AG20443 (cell line): ENCODE results near the gene LAPTM5.

Experiments
- DNase-seq: peaks from one replicate; pipeline ENCODE4 v3.0.0; 2012; ENCODE audit warnings: low spot score, mixed read lengths

The LAPTM5 gene

DNA sequence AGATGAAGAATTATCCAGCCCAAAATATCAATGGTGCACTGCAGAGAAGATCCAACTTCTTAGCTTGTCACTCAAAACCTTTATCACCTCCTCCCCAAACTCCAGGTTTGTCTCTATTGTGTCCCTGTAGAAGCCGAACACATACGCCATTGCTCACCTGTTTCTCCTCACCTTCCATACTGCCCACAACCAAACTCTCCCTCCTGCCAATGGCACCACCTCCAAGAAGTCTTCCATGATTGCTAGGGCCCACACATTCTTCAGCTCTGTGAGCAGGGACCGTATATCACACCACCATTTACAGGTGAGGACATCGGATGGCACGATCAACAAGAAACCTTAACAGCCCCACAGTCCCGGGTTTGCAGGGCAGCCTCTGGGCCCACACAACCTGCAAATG is 2.2 kb downstream of the LAPTM5 start:
- no peak for DNase-seq

DNA sequence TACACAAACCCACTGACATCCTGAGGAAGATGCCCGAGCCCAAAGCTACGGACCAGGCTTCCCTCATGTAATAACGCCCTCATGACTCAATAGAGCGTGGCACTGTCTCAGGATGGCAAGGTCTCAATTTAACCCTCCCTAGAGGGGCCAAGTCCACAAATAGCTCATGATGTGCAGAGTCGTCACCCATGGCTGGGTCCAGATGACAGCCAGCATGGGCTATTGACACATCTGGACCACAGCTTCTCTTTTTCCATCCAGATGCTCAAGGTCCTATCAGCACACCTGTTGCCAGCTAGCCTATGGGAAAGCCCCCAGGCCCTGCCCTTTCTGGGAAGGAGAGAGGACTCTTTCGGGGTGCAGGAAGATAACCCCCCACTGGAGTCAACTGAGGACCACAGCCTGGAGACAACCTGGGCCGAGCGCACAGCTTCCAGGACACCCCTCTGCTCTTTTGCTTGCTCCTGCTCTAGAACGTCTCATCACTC is 2.8 kb downstream of the LAPTM5 start:
- DNase-seq, result no peak

DNA sequence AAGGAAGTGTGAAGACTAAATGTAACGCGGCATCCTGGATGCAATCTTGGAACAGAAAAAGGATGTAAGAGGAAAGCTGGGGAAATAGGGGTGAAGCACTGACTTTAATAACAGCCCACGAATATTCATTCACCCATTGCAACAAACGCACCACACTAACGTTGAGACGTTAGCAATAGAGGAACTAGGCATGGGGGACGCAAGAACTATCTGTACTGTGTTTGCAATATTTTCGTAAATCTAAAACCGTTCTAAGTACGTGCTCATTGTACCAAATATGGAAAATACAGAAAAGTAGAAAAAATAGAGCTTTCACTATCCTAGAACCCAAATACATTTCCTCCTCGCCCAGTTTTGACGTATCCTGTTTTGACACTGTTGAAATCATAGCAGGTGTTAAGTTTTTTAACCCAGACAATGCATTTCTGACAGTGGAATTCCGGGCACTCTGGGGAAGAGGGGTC is 3.9 kb downstream of the LAPTM5 start:
- no peak for DNase-seq

DNA sequence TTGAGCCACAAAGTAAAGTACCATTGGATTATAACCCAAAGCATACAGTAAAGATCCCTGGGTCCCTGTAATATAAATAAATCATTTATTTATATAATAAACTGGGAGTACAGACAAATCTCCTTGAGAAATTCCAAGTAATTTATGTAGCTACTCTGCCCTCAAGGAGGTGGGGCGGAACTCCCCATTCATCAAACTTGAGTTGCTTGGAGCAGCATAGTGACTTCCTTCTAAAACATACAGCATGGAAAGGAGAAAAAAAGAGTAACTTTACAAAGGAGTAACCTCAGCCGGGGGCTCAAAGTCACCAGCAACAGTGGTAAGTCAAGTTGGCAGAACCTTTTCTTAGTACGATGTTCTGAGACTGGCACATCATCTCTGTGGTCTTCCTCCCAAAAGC is 4.5 kb downstream of the LAPTM5 start:
- DNase-seq, result no peak

GRCh38 chr1:30752651-30752908 is 5.0 kb downstream of the LAPTM5 start:
- no peak for DNase-seq

DNA sequence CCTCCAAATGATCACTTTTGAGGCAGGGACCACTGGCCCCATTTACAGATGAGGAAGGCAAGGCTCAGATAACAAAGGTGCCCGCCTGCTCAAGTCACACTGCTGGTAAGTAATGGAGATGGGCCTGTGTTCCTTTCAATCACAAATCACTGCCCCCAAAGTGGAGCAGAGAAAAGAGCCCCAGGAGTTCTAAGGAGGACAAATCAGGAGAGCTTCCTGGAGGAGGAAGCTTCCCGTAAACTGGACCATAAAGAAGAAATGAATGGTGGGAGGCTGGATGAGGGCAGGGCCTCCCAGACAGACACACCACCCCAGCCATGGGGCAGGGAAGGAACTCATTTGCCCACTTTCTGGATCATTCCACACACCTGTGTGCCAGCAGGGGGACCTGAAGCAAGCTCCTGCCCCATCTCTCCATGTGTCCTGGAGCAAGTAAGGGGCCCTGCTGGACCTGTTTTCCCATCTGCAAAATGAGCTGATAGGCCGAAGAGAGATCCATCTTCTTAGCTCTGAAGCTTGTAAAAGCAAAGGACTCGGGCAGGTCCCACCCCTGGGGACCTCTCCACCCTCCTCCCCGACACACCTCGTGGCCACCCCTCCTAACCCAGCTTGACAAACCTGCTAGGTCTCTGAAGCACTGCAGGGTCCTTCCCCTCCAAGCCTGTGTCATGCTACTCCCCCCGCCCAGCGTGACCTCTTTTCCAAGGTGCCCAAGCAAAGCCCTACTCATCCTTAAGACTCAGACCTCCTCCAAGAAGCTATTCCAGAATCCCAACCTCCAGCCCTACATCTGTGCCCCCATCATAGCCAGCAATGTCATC is 5.5 kb downstream of the LAPTM5 start:
- DNase-seq, result no peak

GRCh38 chr1:30750731-30751291 is 6.8 kb downstream of the LAPTM5 start:
- no peak for DNase-seq

- no peak for DNase-seq
Measured at GRCh38 chr1:30749691-30750583, 7.6 kb downstream of the LAPTM5 start.

GRCh38 chr1:30748699-30749401 is 8.7 kb downstream of the LAPTM5 start:
- DNase-seq, result no peak

DNA sequence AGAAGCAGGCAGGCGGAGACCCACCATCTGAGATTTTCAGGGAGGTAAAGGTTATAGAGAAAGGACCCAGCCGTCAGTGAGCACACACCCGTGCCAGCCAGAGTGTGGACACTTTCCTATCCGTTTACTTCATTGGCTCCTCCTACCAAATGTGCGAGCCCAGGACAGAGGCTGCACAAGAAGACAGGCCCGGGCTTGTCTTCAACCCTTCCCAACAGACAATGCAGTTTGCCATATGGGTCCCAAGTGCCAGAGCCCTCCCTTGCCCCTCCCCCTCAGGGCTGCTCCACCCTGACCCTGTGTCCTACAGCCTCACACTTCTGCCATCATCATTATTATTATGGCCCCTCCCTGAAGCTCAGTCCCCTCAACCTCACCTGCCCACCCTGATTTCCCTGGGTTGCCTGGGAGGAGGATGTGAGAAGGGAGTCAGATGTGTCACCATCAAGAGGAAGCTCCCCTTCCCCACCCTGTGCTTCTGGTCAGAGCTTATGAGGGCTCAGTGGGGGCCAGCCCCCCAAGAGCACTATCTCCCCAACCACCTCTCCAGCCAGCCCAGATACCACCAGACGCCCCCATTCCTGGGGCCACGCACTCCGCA is 9.4 kb downstream of the LAPTM5 start:
- DNase-seq, result peak; percentile 40

DNA sequence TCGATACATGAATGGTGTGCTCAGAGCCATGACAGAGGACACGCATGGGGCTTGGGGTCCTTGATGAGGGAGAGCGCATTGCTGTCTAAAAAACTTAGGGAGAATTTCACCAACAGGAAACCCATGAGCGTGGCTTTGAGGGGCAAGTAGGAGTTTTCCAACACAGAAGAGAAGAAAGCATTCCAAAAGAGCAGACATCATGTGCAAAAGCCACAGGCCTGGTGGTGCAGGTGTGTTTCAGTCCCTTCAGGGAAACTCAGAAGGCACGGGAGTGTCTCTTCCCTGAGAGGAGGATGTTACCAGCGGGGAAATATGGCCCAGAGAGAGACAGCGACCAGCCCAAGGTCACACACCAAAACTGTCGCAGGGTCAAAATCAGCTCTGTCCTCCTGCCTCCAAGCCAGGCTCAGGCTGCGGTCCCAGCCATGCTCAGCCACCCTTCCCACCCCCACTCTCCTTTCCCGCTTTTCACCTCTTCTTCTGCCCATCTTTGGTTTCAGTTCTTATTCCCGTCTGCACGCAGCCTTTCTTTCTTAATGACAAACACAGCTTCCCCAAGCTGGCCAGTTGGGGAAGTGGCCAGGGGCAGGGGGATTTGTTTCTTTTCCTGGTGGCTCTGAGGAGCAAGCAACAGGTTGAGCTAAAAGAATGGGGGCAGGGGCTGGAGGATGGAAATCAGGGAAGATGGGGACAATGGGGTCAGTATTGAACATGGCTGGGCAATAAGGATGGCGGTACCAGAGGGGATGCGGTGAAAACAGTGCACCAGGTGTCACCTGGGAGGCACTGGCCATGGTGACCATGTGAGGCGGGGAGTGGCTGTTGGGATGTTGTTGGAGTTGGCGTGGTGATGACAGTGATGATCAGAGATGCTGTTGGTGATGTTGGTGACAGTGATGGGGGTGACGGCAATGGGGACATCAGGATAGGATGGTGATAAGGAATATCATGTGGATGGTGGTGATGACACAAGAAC is 10.3 kb downstream of the LAPTM5 start:
- no peak for DNase-seq

DNA sequence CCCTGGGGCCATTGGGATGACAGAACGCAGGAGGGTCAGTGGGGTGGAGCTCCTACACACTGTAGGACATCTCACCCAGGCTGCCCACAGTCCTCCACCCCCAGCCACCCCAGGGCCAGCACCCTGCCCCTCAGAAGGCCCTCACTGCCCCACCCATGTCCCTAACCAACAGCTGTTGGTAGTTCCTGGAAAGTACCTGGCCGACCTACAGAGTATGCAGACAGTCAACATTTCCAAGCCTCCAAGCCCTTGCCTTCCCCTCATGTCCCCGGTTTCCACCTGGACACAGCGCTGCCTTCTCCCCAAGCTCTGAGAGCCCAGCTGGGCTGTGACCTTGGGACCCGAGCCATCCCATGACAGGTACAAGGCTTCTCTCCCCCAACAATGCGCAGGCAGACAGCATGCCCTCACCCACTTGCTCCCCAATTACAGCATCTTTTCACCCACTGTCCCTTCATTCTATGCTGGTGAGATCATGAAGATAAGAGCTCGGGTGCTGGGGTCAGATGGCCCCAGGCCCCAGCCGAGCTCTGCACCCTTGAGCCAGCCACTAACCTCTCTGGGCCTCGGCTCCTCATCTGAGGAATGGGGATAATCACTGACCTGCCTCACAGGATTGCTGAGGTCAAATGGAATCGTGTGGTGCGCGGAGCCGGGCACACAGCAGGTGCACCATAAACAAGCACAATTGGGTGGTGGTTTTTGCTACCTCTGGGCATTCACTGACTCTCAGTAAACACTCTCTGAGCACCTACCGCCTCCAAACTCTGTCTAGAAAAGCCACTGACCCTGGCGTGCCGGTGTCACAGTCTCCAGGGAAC is 11.2 kb downstream of the LAPTM5 start:
- no peak for DNase-seq

DNA sequence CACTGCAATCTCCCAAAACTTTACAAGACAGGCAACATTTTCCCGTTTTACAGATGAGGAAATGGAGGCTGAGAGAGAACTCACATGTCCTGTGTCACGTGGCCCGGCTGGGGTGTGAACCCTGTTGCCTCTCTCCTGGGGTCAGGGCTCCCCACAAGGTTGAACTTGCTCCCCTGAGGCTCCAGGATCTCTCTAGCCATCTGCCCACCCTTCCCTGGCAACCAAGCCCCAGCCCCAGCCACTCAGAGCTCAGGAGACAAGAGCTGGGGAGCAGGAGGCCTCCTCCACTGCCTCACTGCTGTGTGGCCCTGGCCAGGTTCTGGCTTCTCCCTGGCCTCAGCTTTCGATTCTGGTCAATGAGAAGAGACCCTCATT is 11.8 kb downstream of the LAPTM5 start:
- no peak for DNase-seq

GRCh38 chr1:30745156-30745833 is 12.3 kb downstream of the LAPTM5 start:
- no peak for DNase-seq

GRCh38 chr1:30744060-30744756 is 13.4 kb downstream of the LAPTM5 start:
- DNase-seq, result no peak

GRCh38 chr1:30743584-30744059 is 14.0 kb downstream of the LAPTM5 start:
- no peak for DNase-seq

DNA sequence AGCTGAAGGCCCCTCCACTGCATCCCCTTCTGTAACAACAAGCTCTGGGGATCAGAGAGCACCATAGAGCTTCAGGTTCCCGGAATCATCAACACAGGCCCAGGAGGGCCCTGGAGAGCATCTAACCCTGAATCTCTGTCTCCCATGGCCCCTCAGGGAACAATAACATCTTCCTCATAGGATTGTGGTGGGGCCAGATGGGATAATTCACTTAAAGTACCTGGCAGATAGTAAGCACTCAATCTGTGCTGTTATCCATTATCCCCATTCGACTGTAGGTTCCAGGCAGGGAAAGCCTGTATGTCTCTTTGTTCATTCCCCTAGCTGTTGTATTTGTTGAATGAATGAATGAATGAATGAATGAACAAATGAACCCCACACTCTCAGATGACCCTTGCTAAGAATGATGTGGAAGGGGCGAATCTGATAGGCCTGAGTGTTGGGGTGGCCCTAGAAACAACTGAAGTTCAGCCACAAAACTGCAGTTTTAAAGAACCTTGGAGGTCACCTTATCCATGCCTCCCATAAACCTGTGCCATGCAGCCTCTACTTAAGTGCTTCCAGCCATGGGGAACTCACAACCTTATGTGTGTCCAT is 14.5 kb downstream of the LAPTM5 start:
- no peak for DNase-seq
